Measurements from ENCODE around the gene ID1. TPM values are rescaled to one million over a fixed set of nuclear protein-coding genes. Genes with fewer than 3 reads are reported as not detected.

ID1 gene
- polyA plus RNA-seq, 2 of the 4 experiments (the other 2 are of a cell fraction), result 237 to 432 TPM

DNA sequence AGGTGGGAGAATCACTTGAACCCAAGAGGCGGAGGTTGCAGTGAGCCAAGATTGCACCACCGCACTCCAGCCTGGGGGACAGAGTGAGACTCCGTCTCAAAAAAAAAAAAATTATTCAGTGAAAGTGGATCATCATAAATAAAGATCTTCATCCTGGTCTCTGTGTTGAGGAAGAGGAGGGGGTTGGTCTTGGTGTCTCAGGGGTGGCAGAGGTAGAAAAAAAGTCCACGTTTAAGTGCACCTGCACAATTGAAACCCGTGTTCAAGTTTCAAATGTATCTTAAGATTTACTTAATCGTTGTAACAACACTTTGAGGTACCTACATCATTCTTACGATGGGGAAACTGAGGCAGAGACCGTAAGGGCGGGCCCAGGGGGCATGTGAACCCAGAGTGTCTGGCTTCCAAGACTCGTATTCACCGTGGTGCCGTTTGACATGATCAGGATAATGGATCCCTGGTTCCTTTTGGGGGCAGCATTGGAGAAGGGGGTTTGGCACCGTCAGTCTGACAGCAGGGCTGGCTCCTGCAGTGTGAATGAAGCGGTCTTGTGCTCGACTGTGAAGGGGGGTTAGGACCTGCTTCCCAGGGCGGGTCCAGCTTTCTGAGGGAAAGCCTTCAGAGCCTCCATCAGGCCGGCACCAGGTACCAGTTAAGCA is 32.9 kb upstream of the ID1 start:
- Histone ChIP-seq H3K27ac (peak overlapping the region; percentile 93 to 99), H3K4me2 (peak overlapping the region; percentile 77), H3K4me1 (peaks cover 61% of the 10 kb centered on the region), H3K4me3 (peak overlapping the region; percentile 14; the same call in 1 of the 3 replicates), H3K9me3 (no peaks in the 10 kb centered on the region)
- FAIRE-seq (no peak), DNase-seq (ENCODE audit: low read depth in 1 of 2, low spot score in 1 of 2) (no peak), ATAC-seq (peak; percentile 52 to 55; a peak in 5 of 6 replicates)
- ChIA-PET POLR2A (interaction anchor here (1.4 to 7.0 kb wide), 9 partner anchors 9 to 148 kb away, joined by 4 to 214 read pairs (median 38); partner anchors contain the start of gene ID1), CTCF (interaction anchor here (1.3 to 28.4 kb wide), 5 partner anchors 15 to 63 kb away, joined by 5 to 903 read pairs (median 65); partner anchors contain the start of gene ID1)
- 29% methylated on average over 13 of the region's 17 CpGs for WGBS (ENCODE audit: missing lambda C conversion rate)
- TF ChIP-seq TFCP2L1 (CRISPR knock-in tag; IDR thresholded peaks at IDR 0.05) (peak; percentile 17; the same call in 1 of the 2 replicates), NFE2L2 (conservative IDR thresholded peaks at IDR 0.05; ENCODE audit: low read length) (no peak), FOXS1 (CRISPR knock-in tag; IDR thresholded peaks at IDR 0.05) (no peak), EHF (CRISPR knock-in tag; IDR thresholded peaks at IDR 0.05) (peak; percentile 61), EP300 (IDR thresholded peaks at IDR 0.05) (no peak), RNF2 (IDR thresholded peaks at IDR 0.05; ENCODE audit: borderline replicate concordance, low read depth) (no peak), MYC (IDR thresholded peaks at IDR 0.05; ENCODE audit: borderline replicate concordance, low read length) (no peak), FOSB (CRISPR knock-in tag; IDR thresholded peaks at IDR 0.05) (no peak), EHMT2 (IDR thresholded peaks at IDR 0.05; ENCODE audit: low read depth) (no peak), ZSCAN20 (CRISPR knock-in tag; IDR thresholded peaks at IDR 0.05) (peak; percentile 94), FOSL2 (IDR thresholded peaks at IDR 0.05) (no peak), FOSL2 (CRISPR knock-in tag; IDR thresholded peaks at IDR 0.05) (no peak), HDAC2 (IDR thresholded peaks at IDR 0.05) (peak; percentile 15; the same call in 1 of the 2 replicates), TP53 (CRISPR knock-in tag; IDR thresholded peaks at IDR 0.05) (peak; percentile 76; the same call in 1 of the 2 replicates), HEYL (CRISPR knock-in tag; IDR thresholded peaks at IDR 0.05) (peak; percentile 94), BHLHE40 (IDR thresholded peaks at IDR 0.05; ENCODE audit: low read depth, low read length) (no peak), SREBF2 (IDR thresholded peaks at IDR 0.05) (no peak), CHD4 (IDR thresholded peaks at IDR 0.05; ENCODE audit: borderline replicate concordance) (peak; percentile 44; the same call in 1 of the 2 replicates), RCOR1 (IDR thresholded peaks at IDR 0.05; ENCODE audit: low read depth, low read length) (no peak), GATA3 (IDR thresholded peaks at IDR 0.05; ENCODE audit: borderline replicate concordance) (no peak), KDM1A (IDR thresholded peaks at IDR 0.05; ENCODE audit: low read depth) (no peak), NPAS2 (CRISPR knock-in tag; IDR thresholded peaks at IDR 0.05; ENCODE audit: borderline replicate concordance) (0 out of 2 replicates have a peak, but pooled peaks have one; percentile 57), ZC3H11A (IDR thresholded peaks at IDR 0.05) (no peak), CBX8 (IDR thresholded peaks at IDR 0.05) (no peak), POLR2A (IDR thresholded peaks at IDR 0.05; ENCODE audit: low read length) (no peak; the same call in 1 of the 2 replicates), PHF8 (IDR thresholded peaks at IDR 0.05; ENCODE audit: borderline replicate concordance, low read depth) (no peak), MAFK (IDR thresholded peaks at IDR 0.05; ENCODE audit: partially characterized antibody) (no peak), ZNF302 (CRISPR knock-in tag; IDR thresholded peaks at IDR 0.05) (0 out of 2 replicates have a peak, but pooled peaks have one; percentile 12)
- TF ChIP-seq, protein P1, sequence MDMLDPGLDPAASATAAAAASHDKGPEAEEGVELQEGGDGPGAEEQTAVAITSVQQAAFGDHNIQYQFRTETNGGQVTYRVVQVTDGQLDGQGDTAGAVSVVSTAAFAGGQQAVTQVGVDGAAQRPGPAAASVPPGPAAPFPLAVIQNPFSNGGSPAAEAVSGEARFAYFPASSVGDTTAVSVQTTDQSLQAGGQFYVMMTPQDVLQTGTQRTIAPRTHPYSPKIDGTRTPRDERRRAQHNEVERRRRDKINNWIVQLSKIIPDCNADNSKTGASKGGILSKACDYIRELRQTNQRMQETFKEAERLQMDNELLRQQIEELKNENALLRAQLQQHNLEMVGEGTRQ (IDR thresholded peaks at IDR 0.05), result no peak
- TF ChIP-seq, protein P2, sequence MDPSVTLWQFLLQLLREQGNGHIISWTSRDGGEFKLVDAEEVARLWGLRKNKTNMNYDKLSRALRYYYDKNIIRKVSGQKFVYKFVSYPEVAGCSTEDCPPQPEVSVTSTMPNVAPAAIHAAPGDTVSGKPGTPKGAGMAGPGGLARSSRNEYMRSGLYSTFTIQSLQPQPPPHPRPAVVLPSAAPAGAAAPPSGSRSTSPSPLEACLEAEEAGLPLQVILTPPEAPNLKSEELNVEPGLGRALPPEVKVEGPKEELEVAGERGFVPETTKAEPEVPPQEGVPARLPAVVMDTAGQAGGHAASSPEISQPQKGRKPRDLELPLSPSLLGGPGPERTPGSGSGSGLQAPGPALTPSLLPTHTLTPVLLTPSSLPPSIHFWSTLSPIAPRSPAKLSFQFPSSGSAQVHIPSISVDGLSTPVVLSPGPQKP (IDR thresholded peaks at IDR 0.05; ENCODE audit: low read depth, low read length), result no peak
- TF ChIP-seq, protein P3, sequence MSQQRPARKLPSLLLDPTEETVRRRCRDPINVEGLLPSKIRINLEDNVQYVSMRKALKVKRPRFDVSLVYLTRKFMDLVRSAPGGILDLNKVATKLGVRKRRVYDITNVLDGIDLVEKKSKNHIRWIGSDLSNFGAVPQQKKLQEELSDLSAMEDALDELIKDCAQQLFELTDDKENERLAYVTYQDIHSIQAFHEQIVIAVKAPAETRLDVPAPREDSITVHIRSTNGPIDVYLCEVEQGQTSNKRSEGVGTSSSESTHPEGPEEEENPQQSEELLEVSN (IDR thresholded peaks at IDR 0.05; ENCODE audit: borderline replicate concordance, low read depth), result no peak
- TF ChIP-seq, protein P4, sequence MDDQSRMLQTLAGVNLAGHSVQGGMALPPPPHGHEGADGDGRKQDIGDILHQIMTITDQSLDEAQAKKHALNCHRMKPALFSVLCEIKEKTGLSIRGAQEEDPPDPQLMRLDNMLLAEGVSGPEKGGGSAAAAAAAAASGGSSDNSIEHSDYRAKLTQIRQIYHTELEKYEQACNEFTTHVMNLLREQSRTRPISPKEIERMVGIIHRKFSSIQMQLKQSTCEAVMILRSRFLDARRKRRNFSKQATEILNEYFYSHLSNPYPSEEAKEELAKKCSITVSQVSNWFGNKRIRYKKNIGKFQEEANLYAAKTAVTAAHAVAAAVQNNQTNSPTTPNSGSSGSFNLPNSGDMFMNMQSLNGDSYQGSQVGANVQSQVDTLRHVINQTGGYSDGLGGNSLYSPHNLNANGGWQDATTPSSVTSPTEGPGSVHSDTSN (IDR thresholded peaks at IDR 0.05), result peak; percentile 18; the same call in 1 of the 2 replicates
- TF ChIP-seq, protein P5, sequence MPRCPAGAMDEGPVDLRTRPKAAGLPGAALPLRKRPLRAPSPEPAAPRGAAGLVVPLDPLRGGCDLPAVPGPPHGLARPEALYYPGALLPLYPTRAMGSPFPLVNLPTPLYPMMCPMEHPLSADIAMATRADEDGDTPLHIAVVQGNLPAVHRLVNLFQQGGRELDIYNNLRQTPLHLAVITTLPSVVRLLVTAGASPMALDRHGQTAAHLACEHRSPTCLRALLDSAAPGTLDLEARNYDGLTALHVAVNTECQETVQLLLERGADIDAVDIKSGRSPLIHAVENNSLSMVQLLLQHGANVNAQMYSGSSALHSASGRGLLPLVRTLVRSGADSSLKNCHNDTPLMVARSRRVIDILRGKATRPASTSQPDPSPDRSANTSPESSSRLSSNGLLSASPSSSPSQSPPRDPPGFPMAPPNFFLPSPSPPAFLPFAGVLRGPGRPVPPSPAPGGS (IDR thresholded peaks at IDR 0.05), result no peak
- TF ChIP-seq, protein P6, sequence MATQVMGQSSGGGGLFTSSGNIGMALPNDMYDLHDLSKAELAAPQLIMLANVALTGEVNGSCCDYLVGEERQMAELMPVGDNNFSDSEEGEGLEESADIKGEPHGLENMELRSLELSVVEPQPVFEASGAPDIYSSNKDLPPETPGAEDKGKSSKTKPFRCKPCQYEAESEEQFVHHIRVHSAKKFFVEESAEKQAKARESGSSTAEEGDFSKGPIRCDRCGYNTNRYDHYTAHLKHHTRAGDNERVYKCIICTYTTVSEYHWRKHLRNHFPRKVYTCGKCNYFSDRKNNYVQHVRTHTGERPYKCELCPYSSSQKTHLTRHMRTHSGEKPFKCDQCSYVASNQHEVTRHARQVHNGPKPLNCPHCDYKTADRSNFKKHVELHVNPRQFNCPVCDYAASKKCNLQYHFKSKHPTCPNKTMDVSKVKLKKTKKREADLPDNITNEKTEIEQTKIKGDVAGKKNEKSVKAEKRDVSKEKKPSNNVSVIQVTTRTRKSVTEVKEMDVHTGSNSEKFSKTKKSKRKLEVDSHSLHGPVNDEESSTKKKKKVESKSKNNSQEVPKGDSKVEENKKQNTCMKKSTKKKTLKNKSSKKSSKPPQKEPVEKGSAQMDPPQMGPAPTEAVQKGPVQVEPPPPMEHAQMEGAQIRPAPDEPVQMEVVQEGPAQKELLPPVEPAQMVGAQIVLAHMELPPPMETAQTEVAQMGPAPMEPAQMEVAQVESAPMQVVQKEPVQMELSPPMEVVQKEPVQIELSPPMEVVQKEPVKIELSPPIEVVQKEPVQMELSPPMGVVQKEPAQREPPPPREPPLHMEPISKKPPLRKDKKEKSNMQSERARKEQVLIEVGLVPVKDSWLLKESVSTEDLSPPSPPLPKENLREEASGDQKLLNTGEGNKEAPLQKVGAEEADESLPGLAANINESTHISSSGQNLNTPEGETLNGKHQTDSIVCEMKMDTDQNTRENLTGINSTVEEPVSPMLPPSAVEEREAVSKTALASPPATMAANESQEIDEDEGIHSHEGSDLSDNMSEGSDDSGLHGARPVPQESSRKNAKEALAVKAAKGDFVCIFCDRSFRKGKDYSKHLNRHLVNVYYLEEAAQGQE (IDR thresholded peaks at IDR 0.05), result no peak

All from A549 (cell line).